HG03064 (cell line): Measurements from ENCODE around the gene TEKT3.

Experiments
- ATAC-seq: cut with Tn5 transposase; IDR thresholded peaks from one replicate; pipeline ENCODE4 v1.9.1; 2021; ENCODE audit warnings: low read depth; ENCODE audit not compliant: unreplicated experiment

The TEKT3 gene

GRCh38 chr17:15341385-15341849 is at the start of gene TEKT3:
TSS of gene TEKT3 (minus strand) at chr17:15341597. CDS start at chr17:15331585, 10,012 bp downstream.
- ATAC-seq = no peak

DNA sequence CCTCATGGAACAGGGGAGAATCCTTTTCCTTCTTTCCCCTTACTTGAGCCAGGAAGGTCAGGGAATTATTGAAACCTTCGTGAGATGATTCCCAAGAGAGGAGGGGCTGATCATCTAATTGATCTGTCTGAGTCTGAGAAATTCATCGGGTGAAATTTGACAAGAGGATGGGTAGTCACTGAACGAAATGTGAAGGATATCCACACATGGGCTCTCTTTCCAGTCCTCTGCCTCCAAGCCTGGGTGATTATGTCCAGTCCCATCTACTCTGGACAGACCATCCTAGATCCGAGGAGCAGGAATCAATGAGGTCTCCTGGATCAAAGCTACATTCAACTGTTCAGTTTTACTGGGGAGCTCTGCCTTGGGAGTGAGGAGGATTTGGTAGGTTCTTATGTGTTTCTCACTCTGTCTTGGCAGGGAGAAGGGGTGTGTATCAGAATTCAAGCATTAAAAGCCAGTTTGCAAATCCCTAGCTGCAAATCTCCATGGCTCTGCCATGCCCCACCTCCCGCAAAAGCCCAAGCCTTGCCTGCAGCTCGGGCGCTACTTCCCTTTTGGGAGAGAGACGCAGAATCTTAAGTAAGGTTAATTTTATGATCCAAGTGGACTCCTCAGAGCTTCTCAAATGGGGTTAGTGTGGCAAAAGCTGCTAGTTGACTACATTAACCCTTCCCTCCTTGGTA is 47.1 kb upstream of the TEKT3 start:
- ATAC-seq = no peak

GRCh38 chr17:15386083-15386482 is 44.7 kb upstream of the TEKT3 start:
- no peak for ATAC-seq

DNA sequence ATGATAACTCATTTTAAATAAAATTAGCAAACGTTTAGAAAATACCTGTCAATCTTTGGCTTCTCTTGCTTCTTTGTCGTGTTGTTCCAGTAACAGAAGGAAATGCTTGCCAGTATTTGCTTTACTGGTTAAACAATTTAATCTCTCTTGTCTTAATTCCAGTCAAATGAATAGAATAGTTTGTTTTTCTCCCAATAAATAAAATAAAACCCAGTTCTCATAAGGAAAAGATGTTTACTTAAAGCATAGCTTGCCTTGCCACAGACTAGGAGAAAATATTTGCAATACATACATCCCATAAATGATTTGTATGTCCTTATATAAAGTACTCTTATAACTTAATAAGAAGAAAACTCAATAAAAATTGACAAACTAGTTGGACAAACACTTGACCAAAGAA is 43.9 kb upstream of the TEKT3 start:
- ATAC-seq = no peak

GRCh38 chr17:15384142-15384787 is 42.9 kb upstream of the TEKT3 start:
- no peak for ATAC-seq

GRCh38 chr17:15382914-15383313 is 41.5 kb upstream of the TEKT3 start:
- no peak for ATAC-seq

GRCh38 chr17:15381707-15382106 is 40.3 kb upstream of the TEKT3 start:
- ATAC-seq = no peak

- ATAC-seq = no peak
These were observed 39.0 kb upstream of the TEKT3 start for GRCh38 chr17:15380446-15380845.

DNA sequence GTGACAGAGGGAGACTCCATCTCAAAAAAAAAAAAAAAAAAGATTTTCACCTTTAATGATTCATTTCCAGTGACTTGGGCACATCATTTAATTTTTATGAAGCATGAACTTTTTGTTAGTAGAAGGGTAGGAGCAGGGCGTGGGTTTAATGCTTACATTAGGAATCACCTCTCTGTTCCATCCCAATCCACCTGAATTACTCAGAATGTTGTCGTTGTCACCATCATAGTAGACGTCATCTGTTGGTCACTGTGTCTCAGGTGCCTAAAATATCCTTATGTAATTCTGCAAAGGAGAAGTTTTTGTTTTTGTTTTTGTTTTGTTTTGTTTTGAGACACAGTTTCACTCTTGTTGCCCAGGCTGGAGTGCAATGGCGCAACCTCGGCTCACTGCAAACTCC is 38.3 kb upstream of the TEKT3 start:
- no peak for ATAC-seq

- no peak for ATAC-seq
These were observed 36.8 kb upstream of the TEKT3 start for GRCh38 chr17:15378243-15378642.

DNA sequence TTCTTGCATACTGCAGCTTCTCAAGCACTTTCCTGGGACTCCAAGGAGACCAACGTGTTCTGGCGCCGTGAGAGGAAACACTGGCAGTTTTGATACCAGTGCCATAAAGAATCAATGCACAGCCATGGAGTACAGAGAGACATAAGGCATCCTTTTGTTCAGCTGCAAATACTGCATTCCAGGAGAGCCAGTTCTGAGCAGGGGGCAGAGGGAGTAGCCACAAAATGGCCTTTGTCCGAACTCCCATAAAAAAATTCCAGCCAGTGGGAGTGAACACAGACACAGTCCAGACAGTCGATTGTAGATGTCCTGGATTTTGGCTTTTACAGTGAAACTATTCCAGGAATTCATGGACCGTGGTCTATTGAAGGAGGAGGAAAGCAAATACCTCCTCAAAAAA is 36.2 kb upstream of the TEKT3 start:
- ATAC-seq = no peak

DNA sequence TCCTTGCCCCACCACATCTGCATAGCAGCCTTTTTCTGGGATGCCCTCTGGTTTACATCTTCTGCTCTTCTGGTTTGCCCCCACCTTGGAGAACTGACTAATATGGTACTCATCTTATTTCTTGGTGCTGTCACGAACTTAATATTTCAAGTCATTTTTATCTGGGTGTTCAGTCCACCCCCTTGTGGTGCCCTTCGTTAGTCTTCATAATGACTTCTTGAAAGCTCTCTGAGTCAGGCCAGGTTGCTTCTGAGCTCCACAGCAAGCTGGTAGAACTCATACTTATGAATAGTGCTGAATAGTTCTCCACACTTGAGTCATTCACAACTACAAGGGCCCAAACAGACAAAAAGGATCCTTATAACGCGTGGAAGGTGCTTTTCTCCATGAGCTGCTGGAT is 35.8 kb upstream of the TEKT3 start:
- no peak for ATAC-seq

DNA sequence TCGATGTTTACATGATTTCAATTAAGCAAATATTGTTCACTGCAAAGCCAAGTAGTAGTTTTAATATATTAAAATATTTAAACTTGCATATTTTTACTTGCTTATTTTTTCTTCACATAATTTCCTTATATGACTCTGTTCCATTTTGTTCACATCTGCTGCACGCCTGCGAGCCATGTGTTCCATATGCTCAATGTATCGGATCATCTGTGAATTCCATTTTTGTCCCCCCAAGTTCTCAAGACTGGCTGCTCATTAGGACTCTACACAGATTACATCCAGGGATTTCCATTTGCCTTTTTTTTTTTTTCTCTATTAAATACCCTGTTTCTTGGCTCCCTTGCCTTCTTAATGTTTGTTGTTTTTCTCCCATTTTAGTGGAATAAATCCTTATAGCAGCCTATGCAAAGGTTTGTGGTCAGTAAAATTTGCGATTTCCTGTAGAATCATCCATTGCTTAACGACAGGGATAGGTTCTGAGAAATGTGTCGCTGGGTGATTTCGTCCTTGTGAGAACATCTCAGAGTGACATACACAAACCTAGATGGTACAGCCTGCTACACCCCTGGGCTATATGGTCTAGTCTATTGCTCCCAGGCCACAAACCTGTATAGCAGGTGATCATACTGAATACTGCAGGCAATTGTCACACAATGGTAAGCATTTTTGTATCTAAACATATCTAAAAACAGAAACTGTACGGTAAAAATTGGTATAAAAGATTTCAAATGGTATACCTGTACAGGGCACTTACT is 30.2 kb upstream of the TEKT3 start:
- no peak for ATAC-seq

- no peak for ATAC-seq
These were observed 27.2 kb upstream of the TEKT3 start for GRCh38 chr17:15368600-15368999.

DNA sequence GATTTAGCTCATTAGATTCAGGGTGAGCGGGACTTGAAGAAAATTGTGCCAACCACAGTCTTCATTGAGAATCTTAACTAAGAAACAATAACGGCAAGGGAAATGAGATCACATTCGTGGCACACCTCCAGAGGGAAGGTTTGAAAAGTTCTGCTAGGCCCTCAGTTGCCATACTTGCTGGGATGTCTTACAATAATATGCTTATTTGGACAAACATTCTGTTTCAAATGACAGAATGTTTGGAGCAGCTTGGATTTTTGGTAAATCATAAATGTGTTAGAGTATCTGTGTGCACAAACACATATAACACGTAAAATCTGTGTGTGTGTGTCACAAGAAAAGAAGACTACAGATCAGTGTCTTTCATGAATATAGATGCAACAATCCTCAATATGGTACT is 24.6 kb upstream of the TEKT3 start:
- no peak for ATAC-seq

DNA sequence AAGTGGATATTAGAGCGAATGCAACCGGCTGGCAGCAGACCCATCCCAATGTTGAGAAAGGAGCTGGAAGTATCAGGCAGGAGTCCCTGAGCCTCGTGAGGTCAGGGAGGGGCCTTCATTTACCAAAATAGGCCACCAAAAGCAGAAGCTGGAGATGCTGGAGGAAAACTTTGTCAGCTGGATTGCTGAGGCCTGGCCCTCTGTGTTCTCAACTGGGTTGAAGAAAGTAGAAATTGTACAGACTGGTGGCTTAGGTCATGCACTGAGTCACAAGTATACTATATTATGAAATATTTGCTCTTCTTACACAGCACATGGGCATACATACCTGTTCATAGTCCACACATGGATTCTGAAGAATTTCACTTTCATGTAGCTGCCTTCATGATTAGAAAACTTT is 23.2 kb upstream of the TEKT3 start:
- no peak for ATAC-seq

DNA sequence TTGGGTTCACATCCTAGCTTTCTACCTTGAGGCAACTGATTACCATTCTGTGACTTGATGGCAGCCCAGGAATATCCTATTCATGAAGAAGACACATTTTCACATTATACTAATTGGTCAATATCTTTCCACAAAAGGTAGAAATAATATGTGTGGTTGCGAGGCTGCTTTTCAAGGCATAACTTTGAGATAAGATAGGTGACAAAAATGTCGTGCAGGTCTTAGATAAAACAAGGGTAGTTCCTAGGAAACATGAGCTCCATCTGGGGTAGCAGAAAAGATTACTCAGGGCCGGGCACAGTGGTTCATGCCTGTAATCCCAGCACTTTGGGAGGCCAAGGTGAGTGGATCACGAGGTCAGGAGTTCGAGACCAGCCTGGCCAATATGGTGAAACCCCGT is 22.3 kb upstream of the TEKT3 start:
- ATAC-seq = no peak

GRCh38 chr17:15361592-15361991 is 20.2 kb upstream of the TEKT3 start:
- no peak for ATAC-seq

DNA sequence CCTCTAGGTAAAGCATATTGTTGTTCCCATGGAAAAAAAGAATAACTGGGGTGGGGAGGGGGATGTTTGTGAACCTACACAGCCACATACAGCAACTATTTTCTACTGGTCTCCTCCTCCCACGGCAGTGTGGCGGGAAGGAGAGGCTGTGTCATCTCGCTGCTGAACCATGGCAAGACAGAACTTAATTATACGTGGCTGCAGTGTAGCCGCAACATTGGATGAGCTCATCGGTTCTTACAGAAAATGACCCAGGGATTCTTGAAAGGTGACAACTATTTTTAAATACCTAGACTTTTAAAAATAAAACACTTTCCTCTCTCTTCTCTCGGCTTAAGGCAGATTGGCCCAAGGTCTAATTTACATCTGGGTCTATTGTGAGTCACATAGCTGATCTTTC is 19.8 kb upstream of the TEKT3 start:
- no peak for ATAC-seq

- no peak for ATAC-seq
These were observed 12.9 kb upstream of the TEKT3 start for GRCh38 chr17:15354256-15354655.

DNA sequence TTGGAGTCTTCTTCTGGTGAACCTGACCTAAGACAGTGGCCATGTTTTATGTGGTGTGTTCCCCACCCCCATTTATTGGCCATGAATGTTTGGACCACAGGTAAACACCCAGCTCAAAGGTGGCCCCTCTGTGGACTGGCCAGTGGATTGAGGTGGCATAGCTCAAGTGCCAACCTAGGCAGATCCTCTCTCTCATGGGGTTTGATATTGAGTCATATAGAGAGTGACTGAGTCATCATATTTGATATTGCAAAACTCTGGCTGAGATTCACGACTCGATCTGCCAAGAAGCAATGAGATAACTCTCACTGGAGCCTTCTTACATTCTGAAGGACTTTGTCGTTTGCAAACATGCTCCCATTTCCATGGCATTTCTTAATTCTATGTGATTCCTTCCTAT is 10.5 kb upstream of the TEKT3 start:
- ATAC-seq = no peak

DNA sequence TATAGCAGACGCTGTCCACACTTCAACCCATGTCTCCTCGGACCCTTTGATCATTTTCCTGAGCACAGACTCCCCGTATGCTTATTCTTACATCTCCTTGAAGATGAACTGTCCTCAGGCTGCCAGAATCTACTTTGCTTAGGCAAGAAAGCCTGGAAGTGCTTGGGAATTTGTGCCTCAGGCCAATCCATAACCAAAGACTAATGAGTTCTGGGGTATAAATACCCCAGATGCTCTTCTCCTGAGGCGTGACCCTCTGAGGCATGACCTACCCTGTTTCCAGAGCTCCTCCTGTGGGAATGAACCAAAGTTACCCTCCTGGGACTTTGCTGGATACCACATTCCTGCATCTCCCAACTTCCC is 10.1 kb upstream of the TEKT3 start:
- ATAC-seq = no peak
